Upper lobe of right lung (tissue), 1 donor: ENCODE results near the gene SYPL1. TPM values are rescaled to one million over a fixed set of nuclear protein-coding genes. Genes with fewer than 3 reads are reported as not detected.

Experiments used
- ATAC-seq: fragments of 200-7000 bp; cut with Tn5 transposase; one replicate; pipeline ENCODE4 v1.9.1; 2020; ENCODE audit warnings: mild to moderate bottlenecking, moderate library complexity
- DNase-seq: peaks from one replicate; pipeline ENCODE4 v3.0.0-alpha.2; 2020
- H3K27ac ChIP-seq: fragments of 200-600 bp; one replicate; pipeline ENCODE4 v1.8.0; 2022
- H3K27me3 ChIP-seq: fragments of 200-600 bp; one replicate; pipeline ENCODE4 v1.8.0; 2022; ENCODE audit warnings: mild to moderate bottlenecking
- H3K36me3 ChIP-seq: fragments of 200-600 bp; one replicate; pipeline ENCODE4 v1.8.0; 2022
- H3K4me1 ChIP-seq: fragments of 200-600 bp; one replicate; pipeline ENCODE4 v1.8.0; 2022
- H3K4me3 ChIP-seq: fragments of 200-600 bp; one replicate; pipeline ENCODE4 v1.8.0; 2022; ENCODE audit warnings: mild to moderate bottlenecking
- H3K9me3 ChIP-seq: fragments of 200-600 bp; one replicate; pipeline ENCODE4 v1.8.0; 2022
- intact Hi-C: fragments of 100-400 bp; cut with DNase I; formaldehyde crosslinking; loops from one replicate; pipeline ENCODE4 v1.11.0; 2022
- total RNA-seq: library from RNA; stranded (reverse); fragmentation: NEBNext Ultra II Directional; extraction: Animal tissue kit (Norgen Biotek cat#: 25700); gene quantifications from one replicate; pipeline ENCODE4 v1.2.1, GENCODE V29; 2021
- TF ChIP-seq, protein P1 (sequence below): fragments of 200-600 bp; IDR thresholded peaks from one replicate; pipeline ENCODE4 v1.8.0; 2022; ENCODE audit warnings: antibody characterized with exemption
- donor health status: DM: no; HTN: yes; CAD: no; lungs with severe emphysema.

Gene SYPL1
- total RNA-seq, 1 donor from 2014 or later: 92.4 TPM

DNA sequence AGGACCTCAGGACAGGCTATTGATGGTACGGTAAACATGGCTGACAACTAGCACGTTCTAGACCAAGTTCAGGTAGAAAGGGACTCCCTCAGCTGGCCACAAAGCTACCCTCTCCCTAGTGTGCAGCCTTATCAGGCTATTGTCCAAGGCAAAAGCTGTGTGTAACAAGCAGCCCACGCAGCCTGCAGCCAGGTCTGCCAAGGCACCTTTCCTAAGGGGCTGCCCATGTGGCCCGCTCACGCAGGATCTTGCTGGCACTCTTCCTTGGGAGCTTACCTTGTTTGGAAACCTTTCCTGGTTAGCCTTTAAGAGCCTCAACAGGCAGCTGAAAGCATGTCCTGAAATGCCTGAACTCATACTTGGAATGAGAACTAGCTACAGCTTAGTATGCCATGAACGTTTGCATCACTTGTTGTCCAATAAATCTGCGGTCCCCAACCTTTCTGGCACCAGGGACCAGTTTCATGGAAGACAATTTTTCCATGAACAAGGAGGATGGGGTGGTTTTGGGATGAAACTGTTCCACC lies 51.7 kb downstream of the SYPL1 start:
- Histone ChIP-seq H3K27ac (no peak overlapping the region), H3K4me1 (peaks cover 21% of the 10 kb centered on the region)

DNA sequence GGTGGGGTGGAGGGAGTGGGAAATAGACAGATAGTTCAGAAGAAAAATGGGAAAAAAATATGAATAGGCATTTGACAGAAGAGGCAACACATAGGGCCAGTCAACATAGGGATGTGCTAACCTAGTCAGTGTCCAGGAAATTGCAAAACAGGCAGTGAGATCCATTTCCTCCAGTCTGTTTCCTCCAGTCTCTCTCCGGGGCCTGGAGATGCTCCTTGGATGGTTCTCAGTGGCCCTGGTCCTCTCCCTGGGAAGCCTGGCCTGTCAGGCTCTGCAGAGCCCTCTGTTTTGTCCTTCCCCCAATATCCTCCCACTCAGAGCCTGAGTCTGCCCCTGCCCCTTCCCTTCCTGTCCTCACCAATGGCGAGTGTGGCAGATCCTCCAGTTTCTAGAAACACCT lies 52.6 kb downstream of the SYPL1 start:
- H3K36me3 ChIP-seq: no peaks in the 10 kb centered on the region
- no peak overlapping the region for H3K27ac ChIP-seq
- no peaks in the 10 kb centered on the region for H3K27me3 ChIP-seq
- H3K4me3 ChIP-seq: no peak overlapping the region
- peaks cover 13% of the 10 kb centered on the region for H3K4me1 ChIP-seq
- DNase-seq: no peak
- no peaks in the 10 kb centered on the region for H3K9me3 ChIP-seq
- intact Hi-C loops: loop anchor here (5.0 kb wide), 1 partner anchor 93 kb away; no protein-coding TSS in a partner anchor
- peak; percentile 14 for ATAC-seq
- TF ChIP-seq, protein P1, sequence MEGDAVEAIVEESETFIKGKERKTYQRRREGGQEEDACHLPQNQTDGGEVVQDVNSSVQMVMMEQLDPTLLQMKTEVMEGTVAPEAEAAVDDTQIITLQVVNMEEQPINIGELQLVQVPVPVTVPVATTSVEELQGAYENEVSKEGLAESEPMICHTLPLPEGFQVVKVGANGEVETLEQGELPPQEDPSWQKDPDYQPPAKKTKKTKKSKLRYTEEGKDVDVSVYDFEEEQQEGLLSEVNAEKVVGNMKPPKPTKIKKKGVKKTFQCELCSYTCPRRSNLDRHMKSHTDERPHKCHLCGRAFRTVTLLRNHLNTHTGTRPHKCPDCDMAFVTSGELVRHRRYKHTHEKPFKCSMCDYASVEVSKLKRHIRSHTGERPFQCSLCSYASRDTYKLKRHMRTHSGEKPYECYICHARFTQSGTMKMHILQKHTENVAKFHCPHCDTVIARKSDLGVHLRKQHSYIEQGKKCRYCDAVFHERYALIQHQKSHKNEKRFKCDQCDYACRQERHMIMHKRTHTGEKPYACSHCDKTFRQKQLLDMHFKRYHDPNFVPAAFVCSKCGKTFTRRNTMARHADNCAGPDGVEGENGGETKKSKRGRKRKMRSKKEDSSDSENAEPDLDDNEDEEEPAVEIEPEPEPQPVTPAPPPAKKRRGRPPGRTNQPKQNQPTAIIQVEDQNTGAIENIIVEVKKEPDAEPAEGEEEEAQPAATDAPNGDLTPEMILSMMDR: no peak

More for the DNA sequence above, 51.7 kb downstream of the SYPL1 start:
- ATAC-seq (no peak), DNase-seq (no peak)
- Histone ChIP-seq H3K27me3 (no peaks in the 10 kb centered on the region), H3K36me3 (no peaks in the 10 kb centered on the region), H3K9me3 (no peaks in the 10 kb centered on the region), H3K4me3 (no peak overlapping the region)
- intact Hi-C loops: no loop called here
- TF ChIP-seq, protein P1: no peak

DNA sequence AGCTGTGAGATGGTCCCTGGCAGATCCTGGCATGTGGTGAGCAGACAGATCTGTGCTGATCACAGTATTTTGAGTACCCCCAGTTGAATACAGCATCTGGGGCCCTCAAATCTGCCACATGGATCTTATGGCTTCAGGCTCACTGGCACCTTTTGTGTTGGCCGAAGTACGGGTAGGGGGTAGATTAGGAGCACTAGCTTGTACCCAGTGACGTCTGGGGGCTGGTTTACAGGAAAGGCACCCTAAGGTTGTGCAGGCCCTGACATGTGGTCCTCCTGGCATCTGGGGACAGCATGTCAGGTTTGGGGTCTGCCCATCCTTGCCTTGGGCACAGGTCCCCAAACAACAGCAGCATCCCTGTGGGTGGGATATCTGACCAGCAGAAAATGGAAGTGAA lies 53.2 kb downstream of the SYPL1 start:
- no peaks in the 10 kb centered on the region for H3K36me3 ChIP-seq
- no peaks in the 10 kb centered on the region for H3K27me3 ChIP-seq
- TF ChIP-seq, protein P1: no peak
- H3K4me3 ChIP-seq: no peak overlapping the region
- intact Hi-C loops: loop anchor here (5.0 kb wide), 1 partner anchor 93 kb away; no protein-coding TSS in a partner anchor
- H3K9me3 ChIP-seq: no peaks in the 10 kb centered on the region
- H3K4me1 ChIP-seq: peaks cover 7% of the 10 kb centered on the region
- no peak overlapping the region for H3K27ac ChIP-seq
- DNase-seq (no peak), ATAC-seq (no peak)

DNA sequence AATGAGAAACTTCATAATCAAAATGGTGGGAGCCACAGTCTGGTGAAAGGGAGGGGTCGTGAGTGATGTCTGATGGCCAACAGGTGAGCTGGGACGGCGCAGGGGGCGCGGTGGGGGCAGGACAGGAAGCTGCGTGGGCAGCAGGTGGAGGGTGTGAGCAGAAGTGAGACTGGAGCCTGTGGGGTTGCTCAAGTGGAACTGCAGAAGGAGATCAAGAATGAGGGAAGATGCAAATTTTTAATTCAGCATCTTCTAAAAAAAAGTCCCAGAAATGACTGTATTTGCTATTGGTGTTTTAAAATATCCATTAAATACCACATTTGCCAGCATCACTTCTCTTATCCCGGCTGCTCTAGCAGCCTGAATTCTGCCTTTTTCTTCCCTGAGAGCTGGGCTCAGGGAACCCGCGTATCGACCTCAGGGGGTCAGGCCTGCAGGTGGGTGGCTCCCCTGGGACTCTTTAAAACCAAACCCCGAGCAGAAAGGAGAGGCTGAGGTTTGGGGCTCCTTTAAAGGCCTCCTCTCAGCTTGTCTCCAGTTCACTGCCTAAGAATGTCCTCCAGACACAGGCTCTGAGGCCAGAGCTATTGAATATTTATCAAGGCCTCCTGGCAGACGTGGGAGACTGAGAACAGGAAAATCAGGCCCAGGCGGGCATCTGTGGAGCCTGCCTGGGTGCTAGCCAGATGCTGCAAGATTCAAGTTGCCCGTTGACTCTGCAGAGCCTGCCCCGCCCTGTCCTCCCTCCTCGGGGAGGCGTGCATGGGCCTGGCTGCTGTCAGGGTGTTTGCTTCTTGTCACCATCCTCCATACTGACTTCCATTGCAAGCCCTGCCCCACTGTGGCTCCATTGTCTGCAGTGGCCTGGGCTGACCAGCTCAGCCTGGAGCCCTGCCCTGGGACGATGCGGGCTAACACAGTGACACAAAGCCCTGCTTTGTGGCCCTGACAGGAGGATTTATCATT lies 53.9 kb downstream of the SYPL1 start:
- H3K4me3 ChIP-seq: no peak overlapping the region
- H3K27me3 ChIP-seq: no peaks in the 10 kb centered on the region
- peaks cover 7% of the 10 kb centered on the region for H3K4me1 ChIP-seq
- no peaks in the 10 kb centered on the region for H3K9me3 ChIP-seq
- DNase-seq (peak; percentile 83), ATAC-seq (peak; percentile 81)
- TF ChIP-seq, protein P1: no peak
- H3K27ac ChIP-seq: no peak overlapping the region
- intact Hi-C loops: loop anchor here (5.0 kb wide), 1 partner anchor 94 kb away; no protein-coding TSS in a partner anchor
- no peaks in the 10 kb centered on the region for H3K36me3 ChIP-seq

DNA sequence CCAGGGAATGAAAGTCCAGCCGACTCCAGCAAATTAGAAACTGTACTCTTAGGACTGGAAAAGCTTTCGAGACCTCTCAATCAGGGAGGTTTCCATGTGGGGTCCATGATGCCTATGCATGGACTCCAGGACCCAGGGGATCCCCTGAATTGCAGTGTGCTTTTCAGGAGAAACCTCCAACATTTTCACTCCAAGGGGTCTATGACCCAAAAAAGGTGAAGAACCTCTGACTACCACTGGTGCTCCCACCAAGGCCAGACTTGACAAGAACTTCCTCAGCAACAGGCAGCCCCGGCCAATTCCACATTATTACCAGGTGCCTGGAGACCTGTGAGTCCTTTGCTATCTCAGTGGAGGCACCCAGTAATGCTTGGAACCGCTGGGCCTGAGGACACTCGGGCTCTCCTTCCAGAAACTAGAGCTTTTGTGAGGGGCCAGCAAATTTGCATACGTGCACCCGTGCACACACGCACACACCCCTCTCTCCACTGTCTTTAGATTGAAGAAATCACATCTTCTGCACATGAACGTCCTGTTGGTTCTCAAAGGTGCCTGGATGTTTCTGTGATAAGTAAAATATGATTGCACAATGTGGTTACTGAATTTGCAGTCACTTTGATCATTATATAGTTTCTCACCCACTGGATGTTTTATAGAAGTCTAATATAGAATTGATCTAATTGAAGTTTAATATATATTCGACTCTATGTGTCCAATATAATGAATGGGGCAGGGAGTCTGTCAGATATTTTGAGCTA lies 54.7 kb downstream of the SYPL1 start:
- no peak for DNase-seq
- TF ChIP-seq, protein P1: no peak
- Histone ChIP-seq H3K9me3 (no peaks in the 10 kb centered on the region), H3K36me3 (no peaks in the 10 kb centered on the region), H3K4me1 (peaks cover 7% of the 10 kb centered on the region), H3K27ac (no peak overlapping the region), H3K4me3 (no peak overlapping the region), H3K27me3 (no peaks in the 10 kb centered on the region)
- intact Hi-C loops: loop anchor here (5.0 kb wide), 1 partner anchor 95 kb away; no protein-coding TSS in a partner anchor
- no peak for ATAC-seq
